PC-3 (cell line): ENCODE results near the gene ARHGAP15.

Experiments
- CTCF ChIP-seq: fragments of 300-600 bp; sonication (generic); conservative IDR thresholded peaks from 2 replicates; pipeline ENCODE4 v1.5.1; 2017; ENCODE audit warnings: antibody characterized with exemption, low read depth, mild to moderate bottlenecking, low read length
- EZH2 ChIP-seq: fragments of 300-600 bp; sonication (generic); IDR thresholded peaks from one replicate; pipeline ENCODE4 v1.6.1; 2017; ENCODE audit warnings: antibody characterized with exemption, mild to moderate bottlenecking, low read length; ENCODE audit not compliant: unreplicated experiment
- EZH2phosphoT487 ChIP-seq: fragments of 300-600 bp; sonication (generic); IDR thresholded peaks from 2 replicates; pipeline ENCODE4 v1.6.1; 2018; ENCODE audit warnings: mild to moderate bottlenecking, antibody characterized with exemption, low read length, borderline replicate concordance

GRCh38 chr2:143615562-143615961 lies 486.3 kb downstream of the ARHGAP15 start:
- TF ChIP-seq CTCF = no peak
- no peak for TF ChIP-seq EZH2
- TF ChIP-seq EZH2phosphoT487 = no peak
